ENCODE measurements around the gene TMEM256. TPM values are rescaled to one million over a fixed set of nuclear protein-coding genes. Genes with fewer than 3 reads are reported as not detected.

Gene TMEM256
- total RNA-seq, 2 experiments from 2014 or later = 73.2 to 77.0 TPM

Other genes starting within 250 kb of the TMEM256 start
- gene ASGR1, start 224.7 kb downstream of the TMEM256 start, total RNA-seq = under 1 TPM; 0.60 to 0.73 TPM
- gene DLG4, start 184.3 kb downstream of the TMEM256 start, total RNA-seq = 1 to 10 TPM; 5.2 to 5.3 TPM
- gene ACADVL, start 184.2 kb downstream of the TMEM256 start, total RNA-seq = 100 to 1,000 TPM; 364 to 370 TPM
- gene DVL2, start 169.6 kb downstream of the TMEM256 start, total RNA-seq = 10 to 100 TPM; 47.2 to 49.1 TPM
- 10 to 100 TPM; 45.9 to 53.1 TPM for gene PHF23, start 164.6 kb downstream of the TMEM256 start, total RNA-seq
- 100 to 1,000 TPM; 303 to 313 TPM for gene GABARAP, start 161.6 kb downstream of the TMEM256 start, total RNA-seq
- gene CTDNEP1, start 152.4 kb downstream of the TMEM256 start, total RNA-seq = 100 to 1,000 TPM; 170 to 175 TPM
- 10 to 100 TPM; 40.4 to 42.1 TPM for gene ELP5, start 151.9 kb downstream of the TMEM256 start, total RNA-seq
- under 1 TPM; 0.15 to 0.80 TPM for gene CLDN7, start 141.6 kb downstream of the TMEM256 start, total RNA-seq
- gene SLC2A4, start 122.4 kb downstream of the TMEM256 start, total RNA-seq = not detected
- 1 to 10 TPM; 1.5 to 1.6 TPM for gene YBX2, start 109.5 kb downstream of the TMEM256 start, total RNA-seq
- 100 to 1,000 TPM; 419 to 420 TPM for gene EIF5A, start 96.5 kb downstream of the TMEM256 start, total RNA-seq
- 10 to 100 TPM; 69.8 to 74.7 TPM for gene GPS2, start 88.7 kb downstream of the TMEM256 start, total RNA-seq
- gene NEURL4, start 74.8 kb downstream of the TMEM256 start, total RNA-seq = 10 to 100 TPM; 28.4 to 31.2 TPM
- gene ACAP1, start 67.6 kb downstream of the TMEM256 start, total RNA-seq = 100 to 1,000 TPM; 682 to 709 TPM
- 1 to 10 TPM; 5.8 to 5.9 TPM for gene KCTD11, start 51.9 kb downstream of the TMEM256 start, total RNA-seq
- not detected for gene TMEM95, start 48.9 kb downstream of the TMEM256 start, total RNA-seq
- under 1 TPM; 0.25 to 0.86 TPM for gene TNK1, start 23.0 kb downstream of the TMEM256 start, total RNA-seq
- 100 to 1,000 TPM; 149 to 156 TPM for gene PLSCR3, start 9.6 kb downstream of the TMEM256 start, total RNA-seq
- gene NLGN2, start 3.7 kb upstream of the TMEM256 start, total RNA-seq = 1 to 10 TPM; 3.2 to 3.7 TPM
- gene SPEM1, start 16.2 kb upstream of the TMEM256 start, total RNA-seq = not detected
- not detected for gene SPEM2, start 21.5 kb upstream of the TMEM256 start, total RNA-seq
- not detected for gene SPEM3, start 24.8 kb upstream of the TMEM256 start, total RNA-seq
- gene TMEM102, start 31.3 kb upstream of the TMEM256 start, total RNA-seq = 10 to 100 TPM; 18.0 TPM
- 10 to 100 TPM in 1 of 2 experiments, 1 to 10 TPM in 1; 8.9 to 10.8 TPM for gene FGF11, start 35.4 kb upstream of the TMEM256 start, total RNA-seq
- 10 to 100 TPM; 13.0 to 14.6 TPM for gene CHRNB1, start 41.0 kb upstream of the TMEM256 start, total RNA-seq
- gene ZBTB4, start 75.5 kb upstream of the TMEM256 start, total RNA-seq = 10 to 100 TPM; 27.4 to 27.9 TPM
- gene SLC35G6, start 77.3 kb upstream of the TMEM256 start, total RNA-seq = not detected
- gene POLR2A, start 80.3 kb upstream of the TMEM256 start, total RNA-seq = 100 to 1,000 TPM; 169 to 172 TPM
- gene TNFSF12, start 145.0 kb upstream of the TMEM256 start, total RNA-seq = 10 to 100 TPM; 79.8 to 86.7 TPM
- 1 to 10 TPM; 1.8 to 2.0 TPM for gene TNFSF13, start 154.7 kb upstream of the TMEM256 start, total RNA-seq
- 10 to 100 TPM; 37.6 to 39.9 TPM for gene SENP3, start 157.8 kb upstream of the TMEM256 start, total RNA-seq
- 10 to 100 TPM; 34.5 to 36.0 TPM for gene CD68, start 175.5 kb upstream of the TMEM256 start, total RNA-seq
- 10 to 100 TPM; 54.1 to 58.6 TPM for gene MPDU1, start 179.8 kb upstream of the TMEM256 start, total RNA-seq
- gene SOX15, start 186.0 kb upstream of the TMEM256 start, total RNA-seq = under 1 TPM; 0.30 to 0.40 TPM
- 10 to 100 TPM; 30.4 to 31.2 TPM for gene FXR2, start 210.8 kb upstream of the TMEM256 start, total RNA-seq
- gene SAT2, start 223.7 kb upstream of the TMEM256 start, total RNA-seq = 10 to 100 TPM; 36.2 to 37.9 TPM
- gene SHBG, start 226.0 kb upstream of the TMEM256 start, total RNA-seq = not detected
- gene ATP1B2, start 246.8 kb upstream of the TMEM256 start, total RNA-seq = under 1 TPM; 0.25 to 0.50 TPM